ENCODE measurements around the gene CLIC3. TPM values are rescaled to one million over a fixed set of nuclear protein-coding genes. Genes with fewer than 3 reads are reported as not detected.

CLIC3 gene
- polyA plus RNA-seq, 1 donor from 2014 or later: 3.5 TPM

DNA sequence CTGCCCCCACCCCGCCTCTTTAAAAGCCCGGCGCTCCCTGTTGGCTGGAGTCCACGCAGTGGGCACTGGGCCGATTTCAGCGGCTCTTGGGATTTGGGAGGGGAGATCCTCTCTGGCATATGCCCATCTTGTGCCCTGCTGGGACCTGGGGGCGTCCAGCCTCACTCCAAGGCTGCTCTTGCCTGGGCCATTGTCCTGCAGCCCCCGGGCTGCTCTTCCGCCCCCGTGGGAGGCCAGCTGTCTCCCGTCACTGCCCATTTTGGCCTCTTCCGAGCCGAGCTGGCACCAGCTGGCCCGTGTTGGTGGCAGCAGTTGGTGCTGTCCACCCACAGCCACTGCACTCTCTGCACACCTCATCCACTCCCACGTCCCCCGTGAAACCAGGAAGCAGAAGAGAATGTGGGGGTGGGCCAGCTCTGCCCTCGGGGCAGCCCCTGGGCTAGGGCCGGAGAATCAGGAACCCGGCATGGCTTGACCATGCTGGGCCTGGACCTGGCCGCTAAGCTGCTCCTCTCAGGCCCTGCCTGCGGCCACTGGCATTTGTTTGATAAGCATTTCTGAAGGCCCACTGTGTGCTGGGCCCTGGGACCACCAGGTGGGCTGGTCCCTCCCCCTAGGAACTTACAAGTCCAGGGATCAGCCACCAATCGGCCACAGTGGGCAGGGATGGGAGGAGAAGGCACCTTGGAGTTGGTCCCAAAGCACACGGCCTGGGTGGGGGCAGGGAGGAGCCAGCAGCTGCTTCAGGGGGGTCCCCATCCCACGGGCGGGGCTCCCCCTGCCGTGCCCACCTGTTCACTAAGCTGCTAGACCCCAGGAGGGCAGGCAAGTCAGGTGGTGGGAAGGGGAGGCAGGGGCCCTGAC is 49.1 kb downstream of the CLIC3 start:
- no peaks in the 10 kb centered on the region for H3K27me3 Mint-ChIP-seq
- no peak overlapping the region for H3K27ac Mint-ChIP-seq
- H3K4me1 Mint-ChIP-seq: peaks cover 0 to 8% (median 4%) of the 10 kb centered on the region in 3 donors
- H3K9me3 Mint-ChIP-seq: no peaks in the 10 kb centered on the region
- no peak overlapping the region for H3K4me3 Mint-ChIP-seq
- no peaks in the 10 kb centered on the region for H3K36me3 Mint-ChIP-seq

DNA sequence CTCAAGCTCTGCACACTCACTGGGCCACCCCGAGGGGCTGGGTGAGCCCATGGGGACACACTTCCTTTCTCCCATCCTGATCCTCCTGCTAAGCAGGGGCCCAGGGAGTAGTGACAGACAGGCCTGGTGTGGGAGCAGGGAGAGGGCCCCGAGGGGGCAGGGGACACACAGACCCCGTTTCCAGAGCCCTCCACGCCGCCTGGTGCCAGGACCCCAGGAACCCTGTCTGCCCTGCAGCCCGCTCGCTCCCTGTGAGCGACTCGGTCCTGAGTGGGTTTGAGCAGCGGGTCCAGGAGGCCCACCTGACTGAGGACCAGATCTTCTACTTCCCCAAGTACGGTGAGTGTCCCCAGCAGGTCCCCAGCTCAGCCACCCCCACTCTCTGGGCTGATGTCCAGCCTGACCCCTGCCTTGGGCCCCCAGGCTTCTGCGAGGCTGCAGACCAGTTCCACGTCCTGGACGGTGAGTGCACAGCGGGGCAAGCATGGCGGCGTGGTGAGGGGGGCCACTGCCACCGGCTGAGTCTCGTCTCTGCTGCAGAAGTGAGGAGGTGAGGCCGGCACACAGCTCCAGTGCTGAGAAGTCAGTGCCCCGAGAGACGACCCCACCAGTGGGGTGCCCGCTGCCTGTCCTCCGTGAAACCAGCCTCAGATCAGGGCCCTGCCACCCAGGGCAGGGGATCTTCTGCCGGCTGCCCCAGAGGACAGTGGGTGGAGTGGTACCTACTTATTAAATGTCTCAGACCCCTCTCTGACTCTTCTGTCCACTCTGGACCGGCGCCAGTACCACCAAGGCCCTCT is 49.9 kb downstream of the CLIC3 start:
- no peaks in the 10 kb centered on the region for H3K36me3 Mint-ChIP-seq
- no peaks in the 10 kb centered on the region for H3K27me3 Mint-ChIP-seq
- H3K27ac Mint-ChIP-seq: peak overlapping the region in 1 of 3 donors; percentile 46
- peak overlapping the region in 2 of 4 donors; percentile 68 to 76 for H3K4me3 Mint-ChIP-seq
- H3K4me1 Mint-ChIP-seq: peaks cover 0 to 8% (median 4%) of the 10 kb centered on the region in 3 donors
- no peaks in the 10 kb centered on the region for H3K9me3 Mint-ChIP-seq

DNA sequence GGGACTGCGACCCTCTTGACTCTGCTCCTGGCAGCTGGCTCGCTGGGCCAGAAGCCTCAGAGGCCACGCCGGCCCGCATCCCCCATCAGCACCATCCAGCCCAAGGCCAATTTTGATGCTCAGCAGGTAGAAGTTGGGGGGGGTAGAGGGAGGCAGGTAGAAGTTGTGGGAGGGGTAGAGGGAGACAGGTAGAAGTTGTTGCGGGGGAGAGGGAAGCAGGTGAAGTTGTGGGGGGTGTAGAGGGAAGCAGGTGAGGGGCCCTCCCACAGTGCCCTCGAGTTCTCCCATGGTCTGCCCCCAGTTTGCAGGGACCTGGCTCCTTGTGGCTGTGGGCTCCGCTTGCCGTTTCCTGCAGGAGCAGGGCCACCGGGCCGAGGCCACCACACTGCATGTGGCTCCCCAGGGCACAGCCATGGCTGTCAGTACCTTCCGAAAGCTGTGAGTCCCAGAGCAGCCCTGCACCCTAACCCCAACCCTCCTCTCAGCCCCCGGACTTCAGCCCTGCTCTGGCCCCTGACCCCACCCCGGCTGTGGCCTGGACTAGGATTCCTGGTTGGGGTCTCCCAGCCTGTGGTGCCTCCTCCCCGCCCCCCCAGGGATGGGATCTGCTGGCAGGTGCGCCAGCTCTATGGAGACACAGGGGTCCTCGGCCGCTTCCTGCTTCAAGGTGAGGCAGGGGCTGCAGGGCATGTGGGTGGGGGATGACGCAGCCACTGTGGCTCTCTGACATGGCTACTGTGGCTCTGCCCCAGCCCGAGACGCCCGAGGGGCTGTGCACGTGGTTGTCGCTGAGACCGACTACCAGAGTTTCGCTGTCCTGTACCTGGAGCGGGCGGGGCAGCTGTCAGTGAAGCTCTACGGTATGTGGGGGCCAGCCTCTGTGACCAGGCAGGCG is 50.8 kb downstream of the CLIC3 start:
- H3K4me1 Mint-ChIP-seq: peaks cover 0 to 8% (median 4%) of the 10 kb centered on the region in 3 donors
- H3K9me3 Mint-ChIP-seq: no peaks in the 10 kb centered on the region
- no peaks in the 10 kb centered on the region for H3K27me3 Mint-ChIP-seq
- peak overlapping the region in 1 of 4 donors; percentile 76 for H3K4me3 Mint-ChIP-seq
- H3K27ac Mint-ChIP-seq: peak overlapping the region in 2 of 3 donors; percentile 46 to 87
- no peaks in the 10 kb centered on the region for H3K36me3 Mint-ChIP-seq

Other genes with a start within 250 kb of the CLIC3 start
- gene LCN6, start 248.0 kb downstream of the CLIC3 start, polyA plus RNA-seq: not detected
- 0.44 TPM for gene LCN8, start 238.3 kb downstream of the CLIC3 start, polyA plus RNA-seq
- gene LCN15, start 232.1 kb downstream of the CLIC3 start, polyA plus RNA-seq: not detected
- 45.9 TPM for gene TMEM141, start 205.2 kb downstream of the CLIC3 start, polyA plus RNA-seq
- 0.78 TPM for gene CCDC183, start 200.2 kb downstream of the CLIC3 start, polyA plus RNA-seq
- gene RABL6, start 188.6 kb downstream of the CLIC3 start, polyA plus RNA-seq: 19.7 TPM
- 0.10 TPM for gene AJM1, start 154.1 kb downstream of the CLIC3 start, polyA plus RNA-seq
- gene PHPT1, start 147.2 kb downstream of the CLIC3 start, polyA plus RNA-seq: 91.6 TPM
- 0.11 TPM for gene MAMDC4, start 144.2 kb downstream of the CLIC3 start, polyA plus RNA-seq
- gene EDF1, start 130.3 kb downstream of the CLIC3 start, polyA plus RNA-seq: 378 TPM
- 42.8 TPM for gene TRAF2, start 110.1 kb downstream of the CLIC3 start, polyA plus RNA-seq
- 108 TPM for gene FBXW5, start 51.8 kb downstream of the CLIC3 start, polyA plus RNA-seq
- gene C8G, start 51.3 kb downstream of the CLIC3 start, polyA plus RNA-seq: not detected
- gene LCN12, start 44.3 kb downstream of the CLIC3 start, polyA plus RNA-seq: not detected
- not detected for gene PTGDS, start 19.1 kb downstream of the CLIC3 start, polyA plus RNA-seq
- not detected for gene LCNL1, start 13.6 kb downstream of the CLIC3 start, polyA plus RNA-seq
- 64.3 TPM for gene PAXX, start 4.1 kb downstream of the CLIC3 start, polyA plus RNA-seq
- 3.9 TPM for gene ABCA2, start 31.7 kb upstream of the CLIC3 start, polyA plus RNA-seq
- gene FUT7, start 35.5 kb upstream of the CLIC3 start, polyA plus RNA-seq: 26.6 TPM
- gene NPDC1, start 49.6 kb upstream of the CLIC3 start, polyA plus RNA-seq: 2.0 TPM
- not detected for gene ENTPD2, start 57.5 kb upstream of the CLIC3 start, polyA plus RNA-seq
- 0.38 TPM for gene SAPCD2, start 74.0 kb upstream of the CLIC3 start, polyA plus RNA-seq
- 3.0 TPM for gene UAP1L1, start 80.9 kb upstream of the CLIC3 start, polyA plus RNA-seq
- 27.5 TPM for gene MAN1B1, start 90.4 kb upstream of the CLIC3 start, polyA plus RNA-seq
- 110 TPM for gene DPP7, start 118.2 kb upstream of the CLIC3 start, polyA plus RNA-seq
- not detected for gene GRIN1, start 142.6 kb upstream of the CLIC3 start, polyA plus RNA-seq
- gene LRRC26, start 173.5 kb upstream of the CLIC3 start, polyA plus RNA-seq: not detected
- not detected for gene TMEM210, start 175.5 kb upstream of the CLIC3 start, polyA plus RNA-seq
- 6.2 TPM for gene ANAPC2, start 192.0 kb upstream of the CLIC3 start, polyA plus RNA-seq
- gene SSNA1, start 192.1 kb upstream of the CLIC3 start, polyA plus RNA-seq: 139 TPM
- gene TPRN, start 204.2 kb upstream of the CLIC3 start, polyA plus RNA-seq: 0.66 TPM
- 106 TPM for gene TMEM203, start 209.1 kb upstream of the CLIC3 start, polyA plus RNA-seq
- gene NDOR1, start 209.1 kb upstream of the CLIC3 start, polyA plus RNA-seq: 7.6 TPM
- gene RNF208, start 225.7 kb upstream of the CLIC3 start, polyA plus RNA-seq: not detected
- gene CYSRT1, start 228.6 kb upstream of the CLIC3 start, polyA plus RNA-seq: not detected
- not detected for gene RNF224, start 230.9 kb upstream of the CLIC3 start, polyA plus RNA-seq
- gene SLC34A3, start 234.3 kb upstream of the CLIC3 start, polyA plus RNA-seq: not detected
- gene TUBB4B, start 244.7 kb upstream of the CLIC3 start, polyA plus RNA-seq: 88.4 TPM